Activated T-helper 2 cell treated with anti-CD3 and anti-CD28 coated beads, Interferon-gamma antibody, Interleukin-2, Interleukin-4, amounts not matched to agents 10 μg/mL and 5 μg/mL and 100 μg/mL, durations not matched to agents 14 hours and 24 hours and 36 hours (primary cell): Measurements from ENCODE around the gene UBB. TPM values are rescaled to one million over a fixed set of nuclear protein-coding genes. Genes with fewer than 3 reads are reported as not detected.

Source experiments
- DNase-seq: peaks from one replicate; pipeline ENCODE4 v3.0.0; 2021; ENCODE audit warnings: low spot score
- H3K27ac Mint-ChIP-seq: one replicate; pipeline ENCODE4 v1.8.0; 2021; ENCODE audit warnings: mixed read lengths
- H3K27me3 Mint-ChIP-seq: one replicate; pipeline ENCODE4 v1.8.0; 2021; ENCODE audit warnings: low read depth, mixed read lengths
- H3K36me3 Mint-ChIP-seq: one replicate; pipeline ENCODE4 v1.8.0; 2021; ENCODE audit warnings: low read depth, mixed read lengths
- H3K4me1 Mint-ChIP-seq: one replicate; pipeline ENCODE4 v1.8.0; 2021; ENCODE audit warnings: low read depth, mixed read lengths
- H3K4me3 Mint-ChIP-seq: one replicate; pipeline ENCODE4 v1.8.0; 2021; ENCODE audit warnings: low read depth, mild to moderate bottlenecking, moderate library complexity, mixed read lengths
- H3K9me3 Mint-ChIP-seq: one replicate; pipeline ENCODE4 v1.8.0; 2021; ENCODE audit warnings: mixed read lengths
- intact Hi-C: fragments of 100-400 bp; cut with micrococcal nuclease; formaldehyde crosslinking; loops from one replicate; pipeline ENCODE4 v1.15.1; 2023
- total RNA-seq: library from RNA; stranded (reverse); gene quantifications from 2 replicates; pipeline ENCODE4 v1.2.3, GENCODE V29; 2022

Gene UBB
- total RNA-seq, 1 donor from 2014 or later, result 1,784 TPM

GRCh38 chr17:16428098-16428882 lies 47.4 kb downstream of the UBB start:
- no peak overlapping the region for H3K4me3 Mint-ChIP-seq
- DNase-seq, result no peak
- no peaks in the 10 kb centered on the region for H3K9me3 Mint-ChIP-seq
- H3K4me1 Mint-ChIP-seq, result no peaks in the 10 kb centered on the region
- intact Hi-C loops, result no loop called here
- peaks cover 35% of the 10 kb centered on the region for H3K36me3 Mint-ChIP-seq
- H3K27ac Mint-ChIP-seq, result no peak overlapping the region
- no peaks in the 10 kb centered on the region for H3K27me3 Mint-ChIP-seq

DNA sequence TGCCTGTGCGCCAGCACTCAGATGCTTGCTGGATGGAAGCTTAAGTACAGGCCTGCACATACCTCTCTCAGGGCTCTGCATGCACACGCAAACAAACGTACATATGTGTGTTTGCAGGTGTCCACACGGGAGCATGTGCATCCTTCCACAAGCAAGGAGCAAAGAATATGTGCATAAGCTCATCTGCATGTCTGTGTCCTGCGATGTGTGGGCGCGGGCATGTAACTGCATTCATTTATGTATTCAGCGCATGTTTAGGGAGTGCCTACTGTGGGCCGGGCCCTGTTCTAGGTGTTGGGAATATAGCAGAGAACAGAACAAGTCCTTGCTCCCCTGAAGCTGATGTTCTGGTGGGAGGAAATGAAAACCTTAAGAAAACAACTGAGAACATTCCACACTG lies 48.2 kb downstream of the UBB start:
- no peak for DNase-seq
- Mint-ChIP-seq H3K27me3 (no peaks in the 10 kb centered on the region), H3K4me1 (no peaks in the 10 kb centered on the region), H3K9me3 (no peaks in the 10 kb centered on the region), H3K4me3 (no peak overlapping the region), H3K27ac (no peak overlapping the region), H3K36me3 (peaks cover 35% of the 10 kb centered on the region)
- intact Hi-C loops, result no loop called here

- intact Hi-C loops, result no loop called here
Measured at GRCh38 chr17:16430650-16431049, 49.8 kb downstream of the UBB start.

GRCh38 chr17:16432017-16432416 lies 51.1 kb downstream of the UBB start:
- H3K9me3 Mint-ChIP-seq, result no peaks in the 10 kb centered on the region
- intact Hi-C loops, result no loop called here
- no peak overlapping the region for H3K4me3 Mint-ChIP-seq
- DNase-seq, result no peak
- peaks cover 22% of the 10 kb centered on the region for H3K36me3 Mint-ChIP-seq
- H3K27ac Mint-ChIP-seq, result no peak overlapping the region
- H3K27me3 Mint-ChIP-seq, result no peaks in the 10 kb centered on the region
- no peaks in the 10 kb centered on the region for H3K4me1 Mint-ChIP-seq

More at GRCh38 chr17:16430650-16431049, 49.8 kb downstream of the UBB start:
- H3K4me3 Mint-ChIP-seq, result no peak overlapping the region
- DNase-seq, result no peak
- no peak overlapping the region for H3K27ac Mint-ChIP-seq
- no peaks in the 10 kb centered on the region for H3K4me1 Mint-ChIP-seq
- no peaks in the 10 kb centered on the region for H3K9me3 Mint-ChIP-seq
- H3K36me3 Mint-ChIP-seq, result peaks cover 33% of the 10 kb centered on the region
- H3K27me3 Mint-ChIP-seq, result no peaks in the 10 kb centered on the region

Other genes with a start within 250 kb of the UBB start
- 134 and 139 TPM in 2 replicates for gene NCOR1, start 165.6 kb upstream of the UBB start, total RNA-seq
- 40.1 and 40.6 TPM in 2 replicates for gene PIGL, start 163.9 kb upstream of the UBB start, total RNA-seq
- 65.8 and 69.9 TPM in 2 replicates for gene CENPV, start 27.6 kb upstream of the UBB start, total RNA-seq
- gene TRPV2, start 34.5 kb downstream of the UBB start, total RNA-seq, result 44.4 and 46.8 TPM in 2 replicates
- 2.0 and 2.6 TPM in 2 replicates for gene LRRC75A, start 111.1 kb downstream of the UBB start, total RNA-seq
- gene ZNF287, start 188.1 kb downstream of the UBB start, total RNA-seq, result 6.0 and 7.9 TPM in 2 replicates